ENCODE measurements around the gene ROR1.

ROR1 gene

DNA sequence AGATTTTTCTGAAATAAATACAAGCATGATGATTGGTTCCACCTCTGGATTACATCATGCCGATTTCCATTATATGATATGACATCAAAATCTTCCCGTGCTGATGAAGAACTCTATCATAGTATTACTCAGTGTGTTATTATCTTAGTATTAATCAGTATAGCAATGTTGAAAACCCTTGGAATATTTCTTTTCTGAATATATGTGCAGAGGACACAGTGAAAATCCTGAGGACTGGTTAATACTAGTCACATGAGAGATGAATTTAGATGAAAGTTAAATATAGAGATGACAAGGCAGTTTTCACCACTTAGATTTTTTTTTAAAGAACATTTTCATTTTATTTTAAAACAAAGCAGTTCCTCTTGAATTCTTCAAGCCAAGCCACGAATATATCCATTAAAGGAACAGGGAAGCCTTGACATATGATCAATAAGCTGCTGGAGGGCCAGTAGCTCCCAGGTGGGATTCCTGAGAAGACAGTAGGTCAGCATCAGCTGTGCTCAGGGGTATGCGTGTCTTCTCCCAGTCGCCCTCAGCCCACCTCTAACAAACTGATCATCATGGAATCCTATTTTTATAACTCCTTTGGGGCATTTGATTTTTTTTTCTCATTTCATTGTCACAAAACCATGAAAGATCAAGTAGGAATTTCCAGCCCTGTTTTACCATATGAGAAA is 373.4 kb downstream of the ROR1 start:
- TF ChIP-seq SIN3A (IDR thresholded peaks at IDR 0.05; ENCODE audit: borderline replicate concordance, insufficient read depth, low read length): no peak

DNA sequence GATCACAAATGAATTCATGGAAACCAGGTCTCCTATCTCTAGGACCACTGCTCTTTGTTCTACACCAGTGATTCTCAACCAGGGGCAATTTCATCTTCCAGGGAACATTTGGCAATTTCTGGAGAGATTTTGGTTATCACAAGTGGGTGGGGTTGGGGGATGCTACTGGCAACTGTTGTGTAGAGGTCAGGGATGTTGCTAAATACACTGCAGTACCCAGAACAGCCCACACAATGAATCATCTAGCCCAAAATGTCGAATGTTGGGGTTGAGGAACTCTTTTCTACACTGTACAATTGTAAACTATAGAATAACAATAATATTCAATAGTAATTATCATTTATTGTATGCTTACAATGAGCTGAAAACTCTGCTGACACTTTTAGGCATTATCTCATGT is 373.9 kb downstream of the ROR1 start:
- no peak for TF ChIP-seq FOXP2 (optimal IDR thresholded peaks at IDR 0.05; ENCODE audit: borderline replicate concordance, extremely low read depth, extremely low read length, insufficient read depth)
- TF ChIP-seq POLR2AphosphoS5 (IDR thresholded peaks at IDR 0.05; ENCODE audit: low read depth, low read length): no peak
- no peak for TF ChIP-seq TAF1 (IDR thresholded peaks at IDR 0.05; ENCODE audit: borderline replicate concordance, insufficient read depth, low read length)
- TF ChIP-seq SIN3A (IDR thresholded peaks at IDR 0.05; ENCODE audit: borderline replicate concordance, insufficient read depth, low read length): no peak

DNA sequence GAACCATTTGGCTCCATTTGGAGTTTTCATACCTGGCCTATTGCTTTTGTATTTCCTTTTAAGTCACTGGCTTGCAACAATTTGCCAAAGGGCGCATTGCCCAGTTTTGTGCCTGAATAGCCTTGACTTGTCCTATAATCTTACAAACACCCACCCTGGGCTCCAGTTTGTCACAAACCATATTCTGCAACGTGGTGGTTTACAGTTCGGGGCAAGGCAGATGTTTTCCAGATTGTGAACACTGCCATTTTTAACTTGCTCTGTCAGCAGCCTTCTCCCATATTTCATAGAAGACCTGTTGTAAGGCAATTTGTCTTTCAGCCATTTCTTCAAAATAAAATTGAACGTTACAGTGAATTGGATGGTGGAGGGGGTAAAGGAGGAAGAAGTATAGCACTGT is 376.4 kb downstream of the ROR1 start:
- TF ChIP-seq SIN3A (IDR thresholded peaks at IDR 0.05; ENCODE audit: borderline replicate concordance, insufficient read depth, low read length) (no peak), TAF1 (IDR thresholded peaks at IDR 0.05; ENCODE audit: borderline replicate concordance, insufficient read depth, low read length) (no peak)
- TF ChIP-seq, protein P1, sequence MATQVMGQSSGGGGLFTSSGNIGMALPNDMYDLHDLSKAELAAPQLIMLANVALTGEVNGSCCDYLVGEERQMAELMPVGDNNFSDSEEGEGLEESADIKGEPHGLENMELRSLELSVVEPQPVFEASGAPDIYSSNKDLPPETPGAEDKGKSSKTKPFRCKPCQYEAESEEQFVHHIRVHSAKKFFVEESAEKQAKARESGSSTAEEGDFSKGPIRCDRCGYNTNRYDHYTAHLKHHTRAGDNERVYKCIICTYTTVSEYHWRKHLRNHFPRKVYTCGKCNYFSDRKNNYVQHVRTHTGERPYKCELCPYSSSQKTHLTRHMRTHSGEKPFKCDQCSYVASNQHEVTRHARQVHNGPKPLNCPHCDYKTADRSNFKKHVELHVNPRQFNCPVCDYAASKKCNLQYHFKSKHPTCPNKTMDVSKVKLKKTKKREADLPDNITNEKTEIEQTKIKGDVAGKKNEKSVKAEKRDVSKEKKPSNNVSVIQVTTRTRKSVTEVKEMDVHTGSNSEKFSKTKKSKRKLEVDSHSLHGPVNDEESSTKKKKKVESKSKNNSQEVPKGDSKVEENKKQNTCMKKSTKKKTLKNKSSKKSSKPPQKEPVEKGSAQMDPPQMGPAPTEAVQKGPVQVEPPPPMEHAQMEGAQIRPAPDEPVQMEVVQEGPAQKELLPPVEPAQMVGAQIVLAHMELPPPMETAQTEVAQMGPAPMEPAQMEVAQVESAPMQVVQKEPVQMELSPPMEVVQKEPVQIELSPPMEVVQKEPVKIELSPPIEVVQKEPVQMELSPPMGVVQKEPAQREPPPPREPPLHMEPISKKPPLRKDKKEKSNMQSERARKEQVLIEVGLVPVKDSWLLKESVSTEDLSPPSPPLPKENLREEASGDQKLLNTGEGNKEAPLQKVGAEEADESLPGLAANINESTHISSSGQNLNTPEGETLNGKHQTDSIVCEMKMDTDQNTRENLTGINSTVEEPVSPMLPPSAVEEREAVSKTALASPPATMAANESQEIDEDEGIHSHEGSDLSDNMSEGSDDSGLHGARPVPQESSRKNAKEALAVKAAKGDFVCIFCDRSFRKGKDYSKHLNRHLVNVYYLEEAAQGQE (IDR thresholded peaks at IDR 0.05; ENCODE audit: insufficient read depth in 1 of 2, low read depth in 2 of 2, low read length in 2 of 2): no peak

DNA sequence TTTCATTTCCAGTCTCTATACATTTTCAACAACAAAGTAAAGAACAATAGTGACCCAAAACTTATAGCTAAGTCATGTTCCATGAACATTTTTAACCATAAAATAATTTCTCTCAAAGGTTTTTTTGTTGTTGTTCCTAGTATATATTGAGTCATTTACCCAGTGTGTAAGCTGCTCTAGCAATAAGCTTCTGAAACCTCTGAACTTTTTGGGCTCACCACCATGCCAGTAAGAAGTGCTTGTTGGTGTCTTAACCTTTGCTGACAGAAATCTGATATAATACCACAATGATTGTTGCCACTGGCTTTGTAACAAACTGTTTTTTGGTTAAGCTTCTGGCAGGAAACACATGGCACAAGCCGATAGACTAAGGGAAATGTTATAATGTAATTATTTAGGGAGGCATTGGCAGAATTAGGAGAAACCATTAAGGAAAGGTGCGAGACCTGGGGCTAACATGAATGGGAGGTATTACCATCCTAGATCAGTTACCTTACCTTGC is 377.0 kb downstream of the ROR1 start:
- TF ChIP-seq TAF1 (IDR thresholded peaks at IDR 0.05; ENCODE audit: borderline replicate concordance, insufficient read depth, low read length): no peak
- TF ChIP-seq SIN3A (IDR thresholded peaks at IDR 0.05; ENCODE audit: borderline replicate concordance, insufficient read depth, low read length): no peak
- TF ChIP-seq POLR2AphosphoS5 (IDR thresholded peaks at IDR 0.05; ENCODE audit: low read depth, low read length): no peak
- TF ChIP-seq, protein P1 (IDR thresholded peaks at IDR 0.05; ENCODE audit: insufficient read depth in 1 of 2, low read depth in 2 of 2, low read length in 2 of 2): no peak
- TF ChIP-seq FOXP2 (optimal IDR thresholded peaks at IDR 0.05; ENCODE audit: borderline replicate concordance, extremely low read depth, extremely low read length, insufficient read depth): no peak

DNA sequence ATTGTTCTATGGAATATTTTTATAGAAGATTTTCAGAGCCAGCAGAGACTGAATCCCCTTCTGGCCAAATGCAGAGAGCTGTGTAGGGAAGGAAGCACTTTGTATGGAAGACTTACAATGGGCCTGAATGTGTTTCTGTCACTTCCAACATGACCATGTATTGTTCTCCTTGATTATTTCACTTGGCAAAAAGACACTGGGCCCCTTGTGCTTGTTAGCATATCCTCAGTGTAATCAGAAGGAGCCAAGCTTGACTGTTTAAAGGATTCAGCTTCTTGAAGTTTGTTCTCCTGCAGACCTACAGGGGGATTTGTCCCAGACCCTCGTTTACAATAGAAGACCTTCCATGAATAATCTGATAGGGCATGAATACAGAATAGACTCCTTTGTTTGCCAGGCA is 381.5 kb downstream of the ROR1 start:
- TF ChIP-seq FOXP2 (optimal IDR thresholded peaks at IDR 0.05; ENCODE audit: borderline replicate concordance, extremely low read depth, extremely low read length, insufficient read depth): no peak
- no peak for TF ChIP-seq SIN3A (IDR thresholded peaks at IDR 0.05; ENCODE audit: borderline replicate concordance, insufficient read depth, low read length)
- TF ChIP-seq POLR2AphosphoS5 (IDR thresholded peaks at IDR 0.05; ENCODE audit: low read depth, low read length): no peak
- TF ChIP-seq TAF1 (IDR thresholded peaks at IDR 0.05; ENCODE audit: borderline replicate concordance, insufficient read depth, low read length): no peak
- TF ChIP-seq, protein P1 (IDR thresholded peaks at IDR 0.05; ENCODE audit: insufficient read depth in 1 of 2, low read depth in 2 of 2, low read length in 2 of 2): no peak

DNA sequence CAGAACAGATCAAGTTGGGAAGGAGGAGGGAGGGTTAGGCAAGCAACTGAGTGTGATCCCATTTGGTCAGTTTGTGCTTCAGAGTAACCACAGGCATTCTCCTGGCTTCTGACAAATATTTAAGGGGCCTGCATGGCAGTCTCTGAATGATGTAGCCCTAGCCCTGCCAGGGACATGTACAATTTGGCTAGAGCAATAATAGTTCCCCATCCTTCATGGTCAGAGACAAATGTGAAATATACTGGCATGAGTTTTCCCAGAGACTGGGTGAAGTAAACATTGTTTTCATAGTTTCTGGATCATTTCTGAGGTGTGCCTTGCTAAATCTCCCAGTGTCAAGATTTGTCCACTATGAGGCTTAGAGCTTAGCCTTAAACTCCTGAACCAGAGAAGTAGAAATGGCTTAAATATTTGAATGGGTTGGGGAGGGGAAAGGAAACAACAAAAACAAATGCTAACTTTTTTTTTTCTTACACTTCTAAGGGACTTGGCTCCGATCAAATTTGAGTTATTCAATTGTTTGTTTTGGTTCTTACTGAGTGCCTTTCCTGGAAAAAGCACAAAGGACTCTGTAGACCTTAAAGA is 387.6 kb downstream of the ROR1 start:
- no peak for TF ChIP-seq FOXP2 (optimal IDR thresholded peaks at IDR 0.05; ENCODE audit: borderline replicate concordance, extremely low read depth, extremely low read length, insufficient read depth)
- TF ChIP-seq TAF1 (IDR thresholded peaks at IDR 0.05; ENCODE audit: borderline replicate concordance, insufficient read depth, low read length): no peak
- no peak for TF ChIP-seq POLR2AphosphoS5 (IDR thresholded peaks at IDR 0.05; ENCODE audit: low read depth, low read length)
